ENCODE data around the gene NRDE2. TPM values are rescaled to one million over a fixed set of nuclear protein-coding genes. Genes with fewer than 3 reads are reported as not detected.

The NRDE2 gene, protein sequence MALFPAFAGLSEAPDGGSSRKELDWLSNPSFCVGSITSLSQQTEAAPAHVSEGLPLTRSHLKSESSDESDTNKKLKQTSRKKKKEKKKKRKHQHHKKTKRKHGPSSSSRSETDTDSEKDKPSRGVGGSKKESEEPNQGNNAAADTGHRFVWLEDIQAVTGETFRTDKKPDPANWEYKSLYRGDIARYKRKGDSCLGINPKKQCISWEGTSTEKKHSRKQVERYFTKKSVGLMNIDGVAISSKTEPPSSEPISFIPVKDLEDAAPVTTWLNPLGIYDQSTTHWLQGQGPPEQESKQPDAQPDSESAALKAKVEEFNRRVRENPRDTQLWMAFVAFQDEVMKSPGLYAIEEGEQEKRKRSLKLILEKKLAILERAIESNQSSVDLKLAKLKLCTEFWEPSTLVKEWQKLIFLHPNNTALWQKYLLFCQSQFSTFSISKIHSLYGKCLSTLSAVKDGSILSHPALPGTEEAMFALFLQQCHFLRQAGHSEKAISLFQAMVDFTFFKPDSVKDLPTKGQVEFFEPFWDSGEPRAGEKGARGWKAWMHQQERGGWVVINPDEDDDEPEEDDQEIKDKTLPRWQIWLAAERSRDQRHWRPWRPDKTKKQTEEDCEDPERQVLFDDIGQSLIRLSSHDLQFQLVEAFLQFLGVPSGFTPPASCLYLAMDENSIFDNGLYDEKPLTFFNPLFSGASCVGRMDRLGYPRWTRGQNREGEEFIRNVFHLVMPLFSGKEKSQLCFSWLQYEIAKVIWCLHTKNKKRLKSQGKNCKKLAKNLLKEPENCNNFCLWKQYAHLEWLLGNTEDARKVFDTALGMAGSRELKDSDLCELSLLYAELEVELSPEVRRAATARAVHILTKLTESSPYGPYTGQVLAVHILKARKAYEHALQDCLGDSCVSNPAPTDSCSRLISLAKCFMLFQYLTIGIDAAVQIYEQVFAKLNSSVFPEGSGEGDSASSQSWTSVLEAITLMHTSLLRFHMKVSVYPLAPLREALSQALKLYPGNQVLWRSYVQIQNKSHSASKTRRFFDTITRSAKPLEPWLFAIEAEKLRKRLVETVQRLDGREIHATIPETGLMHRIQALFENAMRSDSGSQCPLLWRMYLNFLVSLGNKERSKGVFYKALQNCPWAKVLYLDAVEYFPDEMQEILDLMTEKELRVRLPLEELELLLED
- total RNA-seq (10 to 100 TPM; 20.5 to 26.7 (median 23.1) TPM), total RNA-seq (21.8 to 57.7 (median 40.6) reads per million in 29 experiments)
- total RNA-seq (2013), result 17.6 TPM

DNA sequence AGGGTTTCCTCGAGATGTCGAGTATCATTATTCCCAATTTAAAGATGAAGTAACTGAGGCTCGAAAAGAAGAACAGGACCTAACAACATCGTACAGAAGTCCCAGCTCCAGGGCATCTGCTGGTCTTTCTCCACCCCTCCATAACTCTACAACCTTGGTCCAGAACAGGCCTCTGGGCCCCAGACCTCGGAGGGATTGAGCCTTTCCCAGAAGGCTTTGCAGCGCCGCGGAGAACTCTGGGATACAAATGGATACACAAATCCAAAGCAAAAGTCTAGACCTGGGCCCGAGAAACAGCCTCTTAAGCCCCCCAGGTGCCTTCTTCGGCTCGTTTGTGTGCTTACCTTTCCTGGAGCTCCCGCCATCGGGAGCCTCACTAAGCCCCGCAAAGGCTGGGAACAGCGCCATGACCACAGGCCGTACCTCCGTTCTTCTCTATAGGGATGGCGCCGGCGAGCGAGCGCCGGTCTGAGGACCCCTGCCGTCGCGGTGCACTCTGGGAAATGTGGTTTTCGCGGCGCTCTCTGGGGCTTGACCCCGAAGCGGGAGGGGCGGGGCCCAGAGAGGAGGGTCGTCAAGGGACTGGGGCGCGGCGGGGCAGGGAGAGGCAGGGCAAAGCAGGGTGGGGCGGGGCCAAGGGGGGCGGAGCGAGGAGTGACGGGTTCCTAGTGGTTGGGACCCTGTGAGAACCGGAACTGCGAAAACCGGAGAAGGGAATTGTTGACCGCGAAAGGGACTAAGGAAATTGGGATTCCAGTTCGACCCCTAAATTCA is at the start of gene NRDE2:
Gene NRDE2 (minus strand): TSS at position 445 of the 774 bp plus-strand sequence. CDS start 37 bp downstream, at position 408.
- Mint-ChIP-seq H3K27me3 (peaks cover 7 to 13% of the 10 kb centered on the region in 2 donors), H3K36me3 (peaks cover 5% of the 10 kb centered on the region), H3K9me3 (no peaks in the 10 kb centered on the region), H3K4me1 (peaks cover 30 to 35% (median 31%) of the 10 kb centered on the region in 3 donors), H3K27ac (peak within 1 kb of the TSS; percentile 90 to 91), H3K4me3 (peak within 1 kb of the TSS; percentile 91 to 92 (median 91))
- H3K9me3 ChIP-seq, result no peaks in the 10 kb centered on the region
- DNase-seq, result peak; percentile 69 to 96 (median 82)
- peak within 1 kb of the TSS; percentile 66 to 83 for H3K4me3 ChIP-seq (ENCODE audit: control insufficient read depth in 1 of 2, extremely low read depth in 1 of 2, low read length in 1 of 2)
- whole genome bisulfite sequencing (ENCODE audit: insufficient coverage), result 1% methylated on average over 15 of the region's 46 CpGs
- H3K27ac ChIP-seq (ENCODE audit: low read length), result peak within 1 kb of the TSS; percentile 80
- peaks cover 0 to 3% of the 10 kb centered on the region in 2 donors for H3K36me3 ChIP-seq (ENCODE audit: control insufficient read depth in 2 of 2, extremely low read depth in 1 of 2, insufficient read depth in 1 of 2, low read length in 1 of 2)
- peaks cover 0 to 13% of the 10 kb centered on the region in 2 experiments for H3K27me3 ChIP-seq (replicated peaks in 1 of 2; ENCODE audit: control insufficient read depth in 2 of 2, extremely low read depth in 1 of 2, insufficient read depth in 2 of 2, low read length in 1 of 2)
- ChIA-PET POLR2A (interaction anchor here in 1 of 2 donors (1.4 kb wide), 1 partner anchor 51 kb away, joined by 10 read pairs; no protein-coding TSS in a partner anchor), CTCF (interaction anchor here in 1 of 2 donors (0.7 kb wide), 2 partner anchors 12 to 47 kb away, joined by 3 read pairs; no protein-coding TSS in a partner anchor)
- peaks cover 2 to 17% of the 10 kb centered on the region in 2 experiments for H3K4me1 ChIP-seq (ENCODE audit: control insufficient read depth in 1 of 2, extremely low read depth in 1 of 2, insufficient read depth in 2 of 2, low read length in 2 of 2)
- peak; percentile 96 to 97 (median 97) for ATAC-seq (replicated peaks in 1 of 4)

DNA sequence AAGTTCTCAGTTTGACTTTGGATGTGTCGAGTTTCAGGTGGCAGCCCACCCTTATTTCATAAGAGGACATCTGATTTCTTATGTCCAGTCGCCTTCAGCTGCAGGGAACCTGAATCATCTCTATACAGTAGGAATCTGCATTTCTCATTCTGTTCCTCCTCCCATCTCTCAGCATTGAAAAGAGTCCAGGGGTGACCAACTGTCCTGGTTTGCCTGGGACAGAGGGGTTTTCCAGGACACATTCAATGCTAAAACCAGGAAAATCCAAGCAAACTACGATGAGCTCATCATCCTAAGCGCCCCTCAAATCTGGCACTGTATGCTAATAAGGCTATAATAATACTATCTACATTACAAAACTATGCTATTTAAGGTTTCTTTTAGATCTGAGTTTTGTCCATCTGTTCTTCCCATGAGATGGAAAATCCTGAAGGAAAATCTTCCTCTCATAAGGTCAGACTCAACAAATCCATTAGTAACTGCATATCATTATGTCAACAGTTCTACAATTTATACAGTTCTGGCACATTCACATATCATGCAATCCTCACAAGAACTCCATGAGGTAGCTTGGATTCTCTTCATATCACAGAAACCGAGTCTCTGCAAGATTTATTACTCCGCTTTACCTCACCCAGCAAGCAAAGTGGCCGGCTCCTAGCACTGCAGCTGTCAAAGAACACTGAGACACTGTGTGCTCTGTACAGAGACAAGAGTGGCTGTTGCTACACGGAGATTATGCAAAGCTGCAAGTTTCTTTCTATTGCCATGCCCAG is 49.5 kb upstream of the NRDE2 start:
- Mint-ChIP-seq H3K4me1 (peaks cover 0 to 23% (median 18%) of the 10 kb centered on the region in 3 donors), H3K36me3 (no peaks in the 10 kb centered on the region), H3K27ac (peak overlapping the region in 1 of 2 donors; percentile 44), H3K9me3 (no peaks in the 10 kb centered on the region), H3K27me3 (no peaks in the 10 kb centered on the region), H3K4me3 (no peak overlapping the region)
- ChIA-PET CTCF (interaction anchor here in 1 of 2 donors (0.7 to 2.7 kb wide), 5 partner anchors 9 to 80 kb away, joined by 3 to 23 read pairs (median 3); no protein-coding TSS in a partner anchor), POLR2A (interaction anchor here in 1 of 2 donors (0.6 to 2.2 kb wide), 5 partner anchors 16 to 81 kb away, joined by 3 to 25 read pairs (median 5); partner anchors contain the start of gene NRDE2)
- ATAC-seq (replicated peaks in 1 of 4) (no peak), DNase-seq (peak in 1 of 35 experiments; percentile 12)
- H3K27ac ChIP-seq (ENCODE audit: low read length), result no peak overlapping the region
- peaks cover 22 to 32% of the 10 kb centered on the region in 2 experiments for H3K4me1 ChIP-seq (ENCODE audit: control insufficient read depth in 1 of 2, extremely low read depth in 1 of 2, insufficient read depth in 2 of 2, low read length in 2 of 2)
- 89% methylated on average over 4 of the region's 8 CpGs for WGBS (ENCODE audit: insufficient coverage)
- no peaks in the 10 kb centered on the region for H3K36me3 ChIP-seq (ENCODE audit: control insufficient read depth in 2 of 2, extremely low read depth in 1 of 2, insufficient read depth in 1 of 2, low read length in 1 of 2)
- no peaks in the 10 kb centered on the region for H3K27me3 ChIP-seq (replicated peaks in 1 of 2; ENCODE audit: control insufficient read depth in 2 of 2, extremely low read depth in 1 of 2, insufficient read depth in 2 of 2, low read length in 1 of 2)
- H3K9me3 ChIP-seq, result no peaks in the 10 kb centered on the region
- H3K4me3 ChIP-seq (ENCODE audit: control insufficient read depth in 1 of 2, extremely low read depth in 1 of 2, low read length in 1 of 2), result no peak overlapping the region

DNA sequence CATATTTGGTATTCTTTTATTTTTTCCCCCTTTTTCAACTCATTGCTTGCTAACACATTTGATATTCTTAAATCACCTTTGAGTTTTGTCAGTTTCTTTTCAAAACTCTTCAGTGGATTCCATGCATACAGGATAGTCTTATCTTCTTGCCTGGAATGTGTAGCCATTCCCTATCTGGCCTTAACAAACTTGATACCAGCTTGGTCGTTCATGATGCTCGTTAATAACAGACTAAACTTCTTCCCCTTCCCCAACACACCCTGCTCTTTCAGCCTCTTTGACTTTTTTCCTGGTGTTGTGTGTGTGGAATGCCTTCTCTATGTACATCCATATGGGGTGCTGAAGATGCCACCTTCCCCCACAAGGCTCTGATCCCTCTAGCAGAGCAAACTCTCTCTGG is 47.4 kb upstream of the NRDE2 start:
- Mint-ChIP-seq H3K36me3 (no peaks in the 10 kb centered on the region), H3K4me1 (peaks cover 0 to 6% (median 2%) of the 10 kb centered on the region in 3 donors), H3K9me3 (no peaks in the 10 kb centered on the region), H3K4me3 (no peak overlapping the region), H3K27me3 (no peaks in the 10 kb centered on the region), H3K27ac (peak overlapping the region in 1 of 2 donors; percentile 7)
- H3K27me3 ChIP-seq (replicated peaks in 1 of 2; ENCODE audit: control insufficient read depth in 2 of 2, extremely low read depth in 1 of 2, insufficient read depth in 2 of 2, low read length in 1 of 2), result peaks cover 0 to 3% of the 10 kb centered on the region in 2 experiments
- H3K4me3 ChIP-seq (ENCODE audit: control insufficient read depth in 1 of 2, extremely low read depth in 1 of 2, low read length in 1 of 2), result no peak overlapping the region
- ChIA-PET CTCF (interaction anchor here in 1 of 2 donors (0.6 to 2.0 kb wide), 2 partner anchors 21 to 48 kb away, joined by 3 to 7 read pairs; no protein-coding TSS in a partner anchor), POLR2A (interaction anchor here in 1 of 2 donors (0.6 kb wide), 1 partner anchor 329 kb away, joined by 3 read pairs; no protein-coding TSS in a partner anchor)
- no peak for DNase-seq
- no peaks in the 10 kb centered on the region for H3K36me3 ChIP-seq (ENCODE audit: control insufficient read depth in 2 of 2, extremely low read depth in 1 of 2, insufficient read depth in 1 of 2, low read length in 1 of 2)
- no peak overlapping the region for H3K27ac ChIP-seq (ENCODE audit: low read length)
- no CpG with 5 or more reads among the region's 2 CpGs for WGBS (ENCODE audit: insufficient coverage)
- H3K9me3 ChIP-seq, result no peaks in the 10 kb centered on the region
- ATAC-seq (replicated peaks in 1 of 4), result no peak
- peaks cover 8 to 18% of the 10 kb centered on the region in 2 experiments for H3K4me1 ChIP-seq (ENCODE audit: control insufficient read depth in 1 of 2, extremely low read depth in 1 of 2, insufficient read depth in 2 of 2, low read length in 2 of 2)

DNA sequence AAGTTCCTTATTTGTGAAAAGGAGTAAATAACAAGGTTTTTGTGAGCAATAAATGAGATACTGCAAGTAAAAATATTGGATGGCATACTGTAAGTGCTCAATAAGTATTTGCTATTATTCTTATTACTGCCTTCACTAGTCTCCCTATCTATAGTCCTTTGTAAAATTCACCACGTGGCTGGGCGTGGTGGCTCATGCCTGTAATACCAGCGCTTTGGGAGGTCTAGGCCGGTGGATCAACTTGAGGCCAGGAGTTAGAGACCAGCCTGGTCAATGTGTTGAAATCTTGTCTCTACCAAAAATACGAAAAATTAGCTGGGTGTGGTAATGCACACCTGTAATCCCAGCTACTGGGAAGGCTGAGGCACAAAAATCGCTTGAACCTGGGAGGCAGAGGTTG is 46.5 kb upstream of the NRDE2 start:
- Mint-ChIP-seq H3K27me3 (no peaks in the 10 kb centered on the region), H3K27ac (no peak overlapping the region), H3K9me3 (no peaks in the 10 kb centered on the region), H3K36me3 (no peaks in the 10 kb centered on the region), H3K4me1 (peaks cover 0 to 4% (median 0%) of the 10 kb centered on the region in 3 donors), H3K4me3 (no peak overlapping the region)
- Histone ChIP-seq H3K36me3 (ENCODE audit: control insufficient read depth in 2 of 2, extremely low read depth in 1 of 2, insufficient read depth in 1 of 2, low read length in 1 of 2) (no peaks in the 10 kb centered on the region), H3K4me3 (ENCODE audit: control insufficient read depth in 1 of 2, extremely low read depth in 1 of 2, low read length in 1 of 2) (no peak overlapping the region), H3K9me3 (no peaks in the 10 kb centered on the region), H3K4me1 (ENCODE audit: control insufficient read depth in 1 of 2, extremely low read depth in 1 of 2, insufficient read depth in 2 of 2, low read length in 2 of 2) (peaks cover 7 to 9% of the 10 kb centered on the region in 2 experiments), H3K27me3 (replicated peaks in 1 of 2; ENCODE audit: control insufficient read depth in 2 of 2, extremely low read depth in 1 of 2, insufficient read depth in 2 of 2, low read length in 1 of 2) (peaks cover 0 to 3% of the 10 kb centered on the region in 2 experiments), H3K27ac (ENCODE audit: low read length) (no peak overlapping the region)
- DNase-seq (no peak), ATAC-seq (replicated peaks in 1 of 4) (no peak)
- 91% methylated on average over 6 of the region's 6 CpGs for WGBS (ENCODE audit: insufficient coverage)
- ChIA-PET POLR2A (interaction anchor here (0.7 kb wide), 2 partner anchors 23 kb away, joined by 5 to 8 read pairs; no protein-coding TSS in a partner anchor), CTCF (interaction anchor here in 1 of 2 donors (2.0 kb wide), 1 partner anchor 21 kb away, joined by 7 read pairs; no protein-coding TSS in a partner anchor)

DNA sequence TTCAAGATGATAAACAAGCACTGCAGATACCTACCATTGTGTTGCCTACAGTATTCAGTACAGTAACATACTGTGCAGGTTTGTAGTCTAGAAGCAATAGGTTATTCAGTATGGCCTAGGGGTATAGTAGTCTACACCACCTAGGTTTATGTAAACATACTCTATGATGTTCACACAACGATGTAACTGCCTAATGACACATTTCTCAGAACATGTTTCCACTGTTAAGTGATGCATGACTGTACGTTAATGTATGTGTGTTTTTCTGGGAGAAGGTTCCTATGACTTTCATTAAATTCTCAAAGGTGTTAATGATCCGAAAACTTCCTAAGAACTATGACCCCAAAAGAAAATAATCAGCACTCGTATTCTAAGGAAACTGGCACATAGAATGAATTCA is 44.2 kb upstream of the NRDE2 start:
- Histone ChIP-seq H3K9me3 (no peaks in the 10 kb centered on the region), H3K27me3 (replicated peaks in 1 of 2; ENCODE audit: control insufficient read depth in 2 of 2, extremely low read depth in 1 of 2, insufficient read depth in 2 of 2, low read length in 1 of 2) (peaks cover 0 to 3% of the 10 kb centered on the region in 2 experiments), H3K27ac (ENCODE audit: low read length) (no peak overlapping the region), H3K4me1 (ENCODE audit: control insufficient read depth in 1 of 2, extremely low read depth in 1 of 2, insufficient read depth in 2 of 2, low read length in 2 of 2) (no peaks in the 10 kb centered on the region), H3K4me3 (ENCODE audit: control insufficient read depth in 1 of 2, extremely low read depth in 1 of 2, low read length in 1 of 2) (no peak overlapping the region), H3K36me3 (ENCODE audit: control insufficient read depth in 2 of 2, extremely low read depth in 1 of 2, insufficient read depth in 1 of 2, low read length in 1 of 2) (no peaks in the 10 kb centered on the region)
- no peaks in the 10 kb centered on the region for H3K27me3 Mint-ChIP-seq
- DNase-seq (no peak), ATAC-seq (replicated peaks in 1 of 4) (no peak)
- WGBS (ENCODE audit: insufficient coverage), result no CpG with 5 or more reads among the region's 4 CpGs
- no peak overlapping the region for H3K4me3 Mint-ChIP-seq
- H3K27ac Mint-ChIP-seq, result no peak overlapping the region
- no peaks in the 10 kb centered on the region for H3K36me3 Mint-ChIP-seq
- ChIA-PET CTCF (no interaction called here), POLR2A (interaction anchor here in 1 of 2 donors (0.6 kb wide), 1 partner anchor 10 kb away, joined by 3 read pairs; no protein-coding TSS in a partner anchor)
- no peaks in the 10 kb centered on the region for H3K9me3 Mint-ChIP-seq
- peaks cover 0 to 4% (median 0%) of the 10 kb centered on the region in 3 donors for H3K4me1 Mint-ChIP-seq

Measured in T-cell (primary cell).